Parathyroid adenoma (tissue), 2 donors: ENCODE measurements around the gene PALD1.

ENCODE experiments used
- H2AFZ ChIP-seq: fragments of 300-600 bp; sonication (generic); one replicate; pipeline ENCODE4 v1.7.0; 2017; ENCODE audit warnings: antibody characterized with exemption, mild to moderate bottlenecking
- H3K27ac ChIP-seq: fragments of 300-600 bp; sonication (generic); one replicate; pipeline ENCODE4 v1.7.0; 2017
- H3K27me3 ChIP-seq: fragments of 300-600 bp; sonication (generic); one replicate; pipeline ENCODE4 v1.7.0; 2017; ENCODE audit warnings: low read length; ENCODE audit not compliant: control insufficient read depth, insufficient read depth
- H3K36me3 ChIP-seq: fragments of 300-600 bp; sonication (generic); one replicate; pipeline ENCODE4 v1.7.0; 2017; ENCODE audit warnings: low read length; ENCODE audit not compliant: control insufficient read depth, insufficient read depth
- H3K4me1 ChIP-seq: fragments of 300-600 bp; sonication (generic); one replicate; pipeline ENCODE4 v1.7.0; 2017; ENCODE audit warnings: control low read depth
- H3K4me2 ChIP-seq: fragments of 300-600 bp; sonication (generic); one replicate; pipeline ENCODE4 v1.7.0; 2017; ENCODE audit warnings: low read length
- H3K4me3 ChIP-seq: fragments of 300-600 bp; sonication (generic); one replicate; pipeline ENCODE4 v1.7.0; 2017; ENCODE audit warnings: low read depth, low read length
- H3K79me2 ChIP-seq: fragments of 300-600 bp; sonication (generic); one replicate; pipeline ENCODE4 v1.7.0; 2017; ENCODE audit warnings: control low read depth
- H3K9ac ChIP-seq: fragments of 300-600 bp; sonication (generic); one replicate; pipeline ENCODE4 v1.7.0; 2017; ENCODE audit warnings: mild to moderate bottlenecking
- H3K9me3 ChIP-seq: fragments of 300-600 bp; sonication (generic); one replicate; pipeline ENCODE4 v1.7.0; 2017; ENCODE audit warnings: low read length; ENCODE audit not compliant: control insufficient read depth
- TF ChIP-seq, protein P1 (sequence below): fragments of 300-600 bp; sonication (generic); IDR thresholded peaks from one replicate; pipeline ENCODE4 v1.7.0; 2017; ENCODE audit warnings: antibody characterized with exemption, mild to moderate bottlenecking
- donor health status: primary hyperparathyroidism.

PALD1 gene

DNA sequence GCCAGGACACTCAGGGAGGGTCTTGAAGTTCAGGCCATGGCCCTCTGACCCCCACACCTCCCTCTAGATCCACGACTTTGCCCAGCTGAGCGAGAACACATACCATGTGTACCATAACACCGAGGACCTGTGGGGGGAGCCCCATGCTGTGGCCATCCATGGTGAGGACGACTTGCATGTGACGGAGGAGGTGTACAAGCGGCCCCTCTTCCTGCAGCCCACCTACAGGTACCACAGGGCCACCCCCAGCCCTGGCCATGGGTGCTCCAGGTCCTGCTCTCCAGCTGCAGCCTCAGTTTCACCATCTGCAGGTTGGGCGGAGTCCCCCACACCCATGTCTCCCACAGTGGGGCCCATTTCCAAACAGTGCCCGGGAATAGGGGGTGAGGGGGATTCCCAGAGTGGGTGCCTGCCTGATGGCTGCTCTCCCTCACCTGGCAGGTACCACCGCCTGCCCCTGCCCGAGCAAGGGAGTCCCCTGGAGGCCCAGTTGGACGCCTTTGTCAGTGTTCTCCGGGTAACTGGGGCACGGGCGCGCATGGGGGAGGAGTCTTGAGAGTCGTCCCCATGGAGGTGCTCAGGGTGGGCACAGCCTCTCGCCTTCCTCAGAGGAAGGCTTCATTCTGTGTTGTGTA, 54.1 kb downstream of the PALD1 start:
- Histone ChIP-seq H3K79me2 (no peaks in the 10 kb centered on the region), H3K4me1 (no peaks in the 10 kb centered on the region), H3K27ac (no peak overlapping the region), H3K36me3 (no peaks in the 10 kb centered on the region), H3K9me3 (no peaks in the 10 kb centered on the region), H3K9ac (no peak overlapping the region), H3K4me3 (no peak overlapping the region), H2AFZ (no peak overlapping the region), H3K27me3 (no peaks in the 10 kb centered on the region), H3K4me2 (no peak overlapping the region)
- TF ChIP-seq, protein P1, sequence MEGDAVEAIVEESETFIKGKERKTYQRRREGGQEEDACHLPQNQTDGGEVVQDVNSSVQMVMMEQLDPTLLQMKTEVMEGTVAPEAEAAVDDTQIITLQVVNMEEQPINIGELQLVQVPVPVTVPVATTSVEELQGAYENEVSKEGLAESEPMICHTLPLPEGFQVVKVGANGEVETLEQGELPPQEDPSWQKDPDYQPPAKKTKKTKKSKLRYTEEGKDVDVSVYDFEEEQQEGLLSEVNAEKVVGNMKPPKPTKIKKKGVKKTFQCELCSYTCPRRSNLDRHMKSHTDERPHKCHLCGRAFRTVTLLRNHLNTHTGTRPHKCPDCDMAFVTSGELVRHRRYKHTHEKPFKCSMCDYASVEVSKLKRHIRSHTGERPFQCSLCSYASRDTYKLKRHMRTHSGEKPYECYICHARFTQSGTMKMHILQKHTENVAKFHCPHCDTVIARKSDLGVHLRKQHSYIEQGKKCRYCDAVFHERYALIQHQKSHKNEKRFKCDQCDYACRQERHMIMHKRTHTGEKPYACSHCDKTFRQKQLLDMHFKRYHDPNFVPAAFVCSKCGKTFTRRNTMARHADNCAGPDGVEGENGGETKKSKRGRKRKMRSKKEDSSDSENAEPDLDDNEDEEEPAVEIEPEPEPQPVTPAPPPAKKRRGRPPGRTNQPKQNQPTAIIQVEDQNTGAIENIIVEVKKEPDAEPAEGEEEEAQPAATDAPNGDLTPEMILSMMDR: no peak

DNA sequence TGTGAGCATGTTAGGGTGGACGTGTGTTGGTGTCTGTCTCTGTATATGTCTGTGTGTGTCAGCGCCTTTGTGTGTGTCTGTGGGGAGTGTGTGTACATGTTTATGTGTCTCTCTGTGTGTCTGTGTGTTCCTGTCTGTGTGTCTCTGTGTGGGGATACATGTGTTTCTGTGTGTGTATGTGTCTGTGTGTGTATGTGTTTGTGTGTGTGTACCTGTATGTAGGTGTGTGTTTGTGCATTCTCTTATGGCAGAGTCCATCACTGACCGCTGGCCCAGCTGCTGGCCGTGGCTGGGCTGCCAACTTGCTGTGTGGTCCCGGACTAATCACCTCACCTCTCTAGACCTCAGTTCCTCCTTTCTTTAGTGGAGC, 54.6 kb downstream of the PALD1 start:
- Histone ChIP-seq H3K27ac (no peak overlapping the region), H3K9ac (no peak overlapping the region)

DNA sequence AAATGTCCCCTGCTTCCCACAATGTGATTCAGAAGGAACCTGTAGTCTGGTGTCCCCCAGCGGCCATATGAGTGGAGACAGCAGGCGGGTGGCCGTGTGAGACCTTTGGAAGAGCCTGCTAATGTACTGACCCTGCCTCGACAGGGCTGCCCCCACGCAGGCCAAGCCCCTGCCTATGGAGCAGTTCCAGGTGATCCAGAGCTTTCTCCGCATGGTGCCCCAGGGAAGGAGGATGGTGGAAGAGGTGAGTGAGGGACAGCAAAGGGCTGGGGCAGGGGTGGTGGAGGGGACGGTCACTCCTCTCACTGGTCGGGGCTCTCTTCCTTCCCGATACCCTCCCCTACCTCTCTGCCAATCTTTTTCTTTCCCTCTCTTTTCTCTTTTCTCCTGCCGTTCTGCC, 55.7 kb downstream of the PALD1 start:
- Histone ChIP-seq H3K36me3 (no peaks in the 10 kb centered on the region), H3K9me3 (no peaks in the 10 kb centered on the region), H3K79me2 (no peaks in the 10 kb centered on the region), H3K4me1 (peaks cover 4% of the 10 kb centered on the region), H3K27ac (no peak overlapping the region), H3K27me3 (no peaks in the 10 kb centered on the region), H3K9ac (no peak overlapping the region), H2AFZ (no peak overlapping the region), H3K4me3 (no peak overlapping the region), H3K4me2 (no peak overlapping the region)
- TF ChIP-seq, protein P1: no peak

More for the DNA sequence above, 54.6 kb downstream of the PALD1 start:
- Histone ChIP-seq H2AFZ (no peak overlapping the region), H3K36me3 (no peaks in the 10 kb centered on the region), H3K4me3 (no peak overlapping the region), H3K9me3 (no peaks in the 10 kb centered on the region), H3K4me1 (peaks cover 2% of the 10 kb centered on the region), H3K27me3 (no peaks in the 10 kb centered on the region), H3K79me2 (no peaks in the 10 kb centered on the region), H3K4me2 (no peak overlapping the region)
- TF ChIP-seq, protein P1: no peak

DNA sequence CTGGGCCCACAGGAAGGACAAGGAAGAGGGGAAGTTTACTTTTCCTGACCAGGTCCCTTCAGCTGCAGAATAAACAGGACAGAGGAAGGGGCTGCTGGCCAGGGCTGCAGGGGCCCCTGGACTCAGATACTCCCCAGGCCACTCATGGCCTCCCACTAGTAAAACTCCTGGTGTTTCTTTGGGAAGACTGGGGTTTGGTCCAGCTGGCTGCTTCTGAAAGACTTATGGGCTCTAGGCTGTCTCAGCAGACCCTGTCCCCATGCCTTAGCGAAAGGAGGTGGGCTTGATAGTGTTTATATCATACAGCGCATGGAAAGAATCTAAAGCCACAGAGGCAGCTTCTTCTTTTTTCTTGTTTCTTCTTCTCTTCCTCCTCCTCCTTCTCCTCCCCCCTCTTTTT, 56.4 kb downstream of the PALD1 start:
- TF ChIP-seq, protein P1: no peak
- Histone ChIP-seq H3K79me2 (no peaks in the 10 kb centered on the region), H3K4me1 (peaks cover 4% of the 10 kb centered on the region), H3K9me3 (no peaks in the 10 kb centered on the region), H3K9ac (no peak overlapping the region), H2AFZ (no peak overlapping the region), H3K4me2 (no peak overlapping the region), H3K4me3 (no peak overlapping the region), H3K36me3 (no peaks in the 10 kb centered on the region), H3K27me3 (no peaks in the 10 kb centered on the region), H3K27ac (no peak overlapping the region)

DNA sequence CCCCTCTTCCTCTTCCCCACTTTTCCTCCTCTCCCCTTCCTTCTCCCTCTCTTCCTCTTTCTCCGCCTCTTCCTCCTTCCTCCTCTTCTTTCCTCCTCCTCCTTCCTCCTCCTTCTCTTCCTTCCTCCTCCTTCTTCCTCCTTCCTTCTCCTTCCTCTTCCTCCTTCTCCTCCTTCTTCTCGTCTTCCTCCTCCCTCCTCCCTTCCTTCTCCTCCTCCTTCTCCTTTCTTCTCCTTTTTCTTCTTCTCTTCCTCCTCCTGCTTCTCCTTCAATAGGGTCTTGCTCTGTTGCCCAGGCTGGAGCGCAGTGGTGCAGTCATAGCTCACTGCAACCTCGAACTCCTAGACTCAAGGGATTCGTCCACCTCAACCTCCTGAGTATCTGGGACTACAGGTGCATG, 56.9 kb downstream of the PALD1 start:
- H3K4me2 ChIP-seq: no peak overlapping the region
- H3K4me1 ChIP-seq: peaks cover 4% of the 10 kb centered on the region
- no peak overlapping the region for H3K9ac ChIP-seq
- H3K36me3 ChIP-seq: no peaks in the 10 kb centered on the region
- TF ChIP-seq, protein P1: no peak
- H2AFZ ChIP-seq: no peak overlapping the region
- no peaks in the 10 kb centered on the region for H3K27me3 ChIP-seq
- H3K9me3 ChIP-seq: no peaks in the 10 kb centered on the region
- H3K79me2 ChIP-seq: no peaks in the 10 kb centered on the region
- H3K27ac ChIP-seq: no peak overlapping the region
- no peak overlapping the region for H3K4me3 ChIP-seq
